Measurements from ENCODE around the gene ZSCAN1. TPM values are rescaled to one million over a fixed set of nuclear protein-coding genes. Genes with fewer than 3 reads are reported as not detected.
A peak's percentile ranks its signal among the peaks of the same experiment; 100 is the strongest.

The ZSCAN1 gene
- total and polyA plus RNA-seq, 9 donors, result 0.35 to 1.8 (median 1.0) TPM

- H3K27ac ChIP-seq (ENCODE audit: low read length), result peak overlapping the region; percentile 82
- 46% methylated on average over 4 of the region's 11 CpGs for WGBS (ENCODE audit: insufficient coverage)
- peak; percentile 67 for DNase-seq
- peaks cover 40% of the 10 kb centered on the region for H3K36me3 ChIP-seq (ENCODE audit: control insufficient read depth, insufficient read depth, low read length)
- H3K9me3 ChIP-seq (replicated peaks; ENCODE audit: control insufficient read depth, low read depth, low read length), result peaks cover 26% of the 10 kb centered on the region
- no peaks in the 10 kb centered on the region for H3K27me3 ChIP-seq (ENCODE audit: control insufficient read depth, insufficient read depth, low read length)
- H3K4me3 ChIP-seq (ENCODE audit: low read length), result no peak overlapping the region
- H3K4me1 ChIP-seq (ENCODE audit: control insufficient read depth, insufficient read depth, low read length), result peaks cover 10% of the 10 kb centered on the region
Observed at GRCh38 chr19:58091251-58091995, 57.6 kb downstream of the ZSCAN1 start.

GRCh38 chr19:58093071-58093470, 59.2 kb downstream of the ZSCAN1 start:
- Histone ChIP-seq H3K9me3 (replicated peaks; ENCODE audit: control insufficient read depth, low read depth, low read length) (peaks cover 24% of the 10 kb centered on the region), H3K4me1 (ENCODE audit: control insufficient read depth, insufficient read depth, low read length) (peaks cover 19% of the 10 kb centered on the region), H3K27me3 (ENCODE audit: control insufficient read depth, insufficient read depth, low read length) (no peaks in the 10 kb centered on the region), H3K4me3 (ENCODE audit: low read length) (no peak overlapping the region), H3K27ac (ENCODE audit: low read length) (no peak overlapping the region), H3K36me3 (ENCODE audit: control insufficient read depth, insufficient read depth, low read length) (peaks cover 28% of the 10 kb centered on the region)
- no peak for DNase-seq
- WGBS (ENCODE audit: insufficient coverage), result 94% methylated on average over 6 of the region's 7 CpGs

GRCh38 chr19:58095328-58095727, 61.5 kb downstream of the ZSCAN1 start:
- no peak overlapping the region for H3K27ac ChIP-seq (ENCODE audit: low read length)
- DNase-seq, result no peak
- 97% methylated on average over 7 of the region's 10 CpGs for WGBS (ENCODE audit: insufficient coverage)
- H3K36me3 ChIP-seq (ENCODE audit: control insufficient read depth, insufficient read depth, low read length), result peaks cover 14% of the 10 kb centered on the region
- no peak overlapping the region for H3K4me3 ChIP-seq (ENCODE audit: low read length)
- H3K27me3 ChIP-seq (ENCODE audit: control insufficient read depth, insufficient read depth, low read length), result no peaks in the 10 kb centered on the region
- H3K4me1 ChIP-seq (ENCODE audit: control insufficient read depth, insufficient read depth, low read length), result peaks cover 21% of the 10 kb centered on the region
- peaks cover 24% of the 10 kb centered on the region for H3K9me3 ChIP-seq (replicated peaks; ENCODE audit: control insufficient read depth, low read depth, low read length)

GRCh38 chr19:58096884-58097283, 63.1 kb downstream of the ZSCAN1 start:
- Histone ChIP-seq H3K9me3 (replicated peaks; ENCODE audit: control insufficient read depth, low read depth, low read length) (peaks cover 26% of the 10 kb centered on the region), H3K27ac (ENCODE audit: low read length) (peak overlapping the region; percentile 55), H3K27me3 (ENCODE audit: control insufficient read depth, insufficient read depth, low read length) (no peaks in the 10 kb centered on the region), H3K4me3 (ENCODE audit: low read length) (peak overlapping the region; percentile 99), H3K4me1 (ENCODE audit: control insufficient read depth, insufficient read depth, low read length) (peaks cover 12% of the 10 kb centered on the region), H3K36me3 (ENCODE audit: control insufficient read depth, insufficient read depth, low read length) (peaks cover 10% of the 10 kb centered on the region)
- 81% methylated on average over 13 of the region's 13 CpGs for WGBS (ENCODE audit: insufficient coverage)
- no peak for DNase-seq

- Histone ChIP-seq H3K9me3 (replicated peaks; ENCODE audit: control insufficient read depth, low read depth, low read length) (peaks cover 30% of the 10 kb centered on the region), H3K4me1 (ENCODE audit: control insufficient read depth, insufficient read depth, low read length) (peaks cover 11% of the 10 kb centered on the region), H3K27me3 (ENCODE audit: control insufficient read depth, insufficient read depth, low read length) (no peaks in the 10 kb centered on the region), H3K27ac (ENCODE audit: low read length) (peak overlapping the region; percentile 55), H3K4me3 (ENCODE audit: low read length) (peak overlapping the region; percentile 99), H3K36me3 (ENCODE audit: control insufficient read depth, insufficient read depth, low read length) (peaks cover 9% of the 10 kb centered on the region)
- WGBS (ENCODE audit: insufficient coverage), result 20% methylated on average over 4 of the region's 8 CpGs
- no peak for DNase-seq
Observed at GRCh38 chr19:58097349-58097748, 63.5 kb downstream of the ZSCAN1 start.

- peaks cover 11% of the 10 kb centered on the region for H3K4me1 ChIP-seq (ENCODE audit: control insufficient read depth, insufficient read depth, low read length)
- H3K27me3 ChIP-seq (ENCODE audit: control insufficient read depth, insufficient read depth, low read length), result no peaks in the 10 kb centered on the region
- peak within 1 kb of the TSS; percentile 99 for H3K4me3 ChIP-seq (ENCODE audit: low read length)
- WGBS (ENCODE audit: insufficient coverage), result under 1% methylated on average over 60 of the region's 67 CpGs
- H3K36me3 ChIP-seq (ENCODE audit: control insufficient read depth, insufficient read depth, low read length), result peaks cover 7% of the 10 kb centered on the region
- H3K9me3 ChIP-seq (replicated peaks; ENCODE audit: control insufficient read depth, low read depth, low read length), result peaks cover 35% of the 10 kb centered on the region
- DNase-seq, result peak; percentile 99
- H3K27ac ChIP-seq (ENCODE audit: low read length), result peak within 1 kb of the TSS; percentile 100
Observed at GRCh38 chr19:58097781-58098681, 64.2 kb downstream of the ZSCAN1 start, which contains the start of gene ZSCAN18. ZSCAN18 (minus strand) TSS chr19:58098231; CDS start chr19:58090267, 7,964 bp downstream.

- Histone ChIP-seq H3K9me3 (replicated peaks; ENCODE audit: control insufficient read depth, low read depth, low read length) (peaks cover 41% of the 10 kb centered on the region), H3K27ac (ENCODE audit: low read length) (peak overlapping the region; percentile 100), H3K4me1 (ENCODE audit: control insufficient read depth, insufficient read depth, low read length) (peaks cover 11% of the 10 kb centered on the region), H3K36me3 (ENCODE audit: control insufficient read depth, insufficient read depth, low read length) (peaks cover 4% of the 10 kb centered on the region), H3K4me3 (ENCODE audit: low read length) (peak overlapping the region; percentile 71), H3K27me3 (ENCODE audit: control insufficient read depth, insufficient read depth, low read length) (no peaks in the 10 kb centered on the region)
- 0% methylated on average over 1 of the region's 2 CpGs for WGBS (ENCODE audit: insufficient coverage)
- DNase-seq, result no peak
Observed at GRCh38 chr19:58098682-58098998, 64.8 kb downstream of the ZSCAN1 start.

Other genes starting within 250 kb of the ZSCAN1 start
- 5.5 TPM for gene ZNF552, start 219.1 kb upstream of the ZSCAN1 start, total RNA-seq
- 1 to 10 TPM; 2.8 to 9.3 (median 4.2) TPM for gene ZNF552, start 219.1 kb upstream of the ZSCAN1 start, polyA plus RNA-seq (ENCODE audit: insufficient read depth in 1 of 8, insufficient read length in 8 of 8, low replicate concordance in 1 of 8)
- 10.5 TPM for gene ZNF587B, start 203.7 kb upstream of the ZSCAN1 start, total RNA-seq
- 1 to 10 TPM; 3.3 to 6.9 (median 4.3) TPM for gene ZNF587B, start 203.7 kb upstream of the ZSCAN1 start, polyA plus RNA-seq (ENCODE audit: insufficient read depth in 1 of 8, insufficient read length in 8 of 8, low replicate concordance in 1 of 8)
- 19.3 TPM for gene ZNF587, start 184.2 kb upstream of the ZSCAN1 start, total RNA-seq
- 10 to 100 TPM in 7 of 8 donors, 1 to 10 TPM in 1; 7.5 to 20.6 (median 12.6) TPM for gene ZNF587, start 184.2 kb upstream of the ZSCAN1 start, polyA plus RNA-seq (ENCODE audit: insufficient read depth in 1 of 8, insufficient read length in 8 of 8, low replicate concordance in 1 of 8)
- 10.8 TPM for gene ZNF814, start 145.0 kb upstream of the ZSCAN1 start, total RNA-seq
- gene ZNF814, start 145.0 kb upstream of the ZSCAN1 start, polyA plus RNA-seq (ENCODE audit: insufficient read depth in 1 of 8, insufficient read length in 8 of 8, low replicate concordance in 1 of 8), result 10 to 100 TPM; 15.7 to 29.7 (median 22.0) TPM
- 16.4 TPM for gene ZNF417, start 117.4 kb upstream of the ZSCAN1 start, total RNA-seq
- gene ZNF417, start 117.4 kb upstream of the ZSCAN1 start, polyA plus RNA-seq (ENCODE audit: insufficient read depth in 1 of 8, insufficient read length in 8 of 8, low replicate concordance in 1 of 8), result 10 to 100 TPM in 6 of 8 donors, 1 to 10 TPM in 2; 7.7 to 15.4 (median 11.0) TPM
- gene ZNF418, start 98.6 kb upstream of the ZSCAN1 start, total RNA-seq, result 14.1 TPM
- gene ZNF418, start 98.6 kb upstream of the ZSCAN1 start, polyA plus RNA-seq (ENCODE audit: insufficient read depth in 1 of 8, insufficient read length in 8 of 8, low replicate concordance in 1 of 8), result 10 to 100 TPM in 1 of 8 donors, 1 to 10 TPM in 7; 6.7 to 15.6 (median 8.3) TPM
- gene ZNF256, start 86.3 kb upstream of the ZSCAN1 start, total RNA-seq, result 6.7 TPM
- 1 to 10 TPM; 5.0 to 6.0 (median 5.5) TPM for gene ZNF256, start 86.3 kb upstream of the ZSCAN1 start, polyA plus RNA-seq (ENCODE audit: insufficient read depth in 1 of 8, insufficient read length in 8 of 8, low replicate concordance in 1 of 8)
- 0.89 TPM for gene C19orf18, start 59.5 kb upstream of the ZSCAN1 start, total RNA-seq
- gene C19orf18, start 59.5 kb upstream of the ZSCAN1 start, polyA plus RNA-seq (ENCODE audit: insufficient read depth in 1 of 8, insufficient read length in 8 of 8, low replicate concordance in 1 of 8), result 1 to 10 TPM in 4 of 8 donors, under 1 TPM in 4; 0.31 to 2.4 (median 1.00) TPM
- gene ZNF606, start 31.2 kb upstream of the ZSCAN1 start, total RNA-seq, result 20.5 TPM
- 10 to 100 TPM; 10.5 to 13.5 (median 11.6) TPM for gene ZNF606, start 31.2 kb upstream of the ZSCAN1 start, polyA plus RNA-seq (ENCODE audit: insufficient read depth in 1 of 8, insufficient read length in 8 of 8, low replicate concordance in 1 of 8)
- gene ZNF135, start 25.3 kb downstream of the ZSCAN1 start, total RNA-seq, result 11.7 TPM
- gene ZNF135, start 25.3 kb downstream of the ZSCAN1 start, polyA plus RNA-seq (ENCODE audit: insufficient read depth in 1 of 8, insufficient read length in 8 of 8, low replicate concordance in 1 of 8), result 10 to 100 TPM; 11.1 to 16.8 (median 12.4) TPM
- gene ZSCAN18, start 64.2 kb downstream of the ZSCAN1 start, total RNA-seq, result 68.8 TPM
- gene ZSCAN18, start 64.2 kb downstream of the ZSCAN1 start, polyA plus RNA-seq (ENCODE audit: insufficient read depth in 1 of 8, insufficient read length in 8 of 8, low replicate concordance in 1 of 8), result 10 to 100 TPM; 55.6 to 83.4 (median 64.2) TPM
- 19.0 TPM for gene ZNF329, start 116.8 kb downstream of the ZSCAN1 start, total RNA-seq
- 10 to 100 TPM in 7 of 8 donors, 1 to 10 TPM in 1; 9.8 to 13.6 (median 12.4) TPM for gene ZNF329, start 116.8 kb downstream of the ZSCAN1 start, polyA plus RNA-seq (ENCODE audit: insufficient read depth in 1 of 8, insufficient read length in 8 of 8, low replicate concordance in 1 of 8)
- 10.0 TPM for gene ZNF274, start 149.0 kb downstream of the ZSCAN1 start, total RNA-seq
- gene ZNF274, start 149.0 kb downstream of the ZSCAN1 start, polyA plus RNA-seq (ENCODE audit: insufficient read depth in 1 of 8, insufficient read length in 8 of 8, low replicate concordance in 1 of 8), result 10 to 100 TPM in 1 of 8 donors, 1 to 10 TPM in 7; 8.0 to 10.7 (median 8.8) TPM
- gene ZNF544, start 194.9 kb downstream of the ZSCAN1 start, total RNA-seq, result 24.2 TPM
- 10 to 100 TPM; 13.2 to 22.6 (median 15.7) TPM for gene ZNF544, start 194.9 kb downstream of the ZSCAN1 start, polyA plus RNA-seq (ENCODE audit: insufficient read depth in 1 of 8, insufficient read length in 8 of 8, low replicate concordance in 1 of 8)
- 5.7 TPM for gene ZNF8, start 244.9 kb downstream of the ZSCAN1 start, total RNA-seq
- gene ZNF8, start 244.9 kb downstream of the ZSCAN1 start, polyA plus RNA-seq (ENCODE audit: insufficient read depth in 1 of 8, insufficient read length in 8 of 8, low replicate concordance in 1 of 8), result 1 to 10 TPM; 2.6 to 5.9 (median 4.4) TPM